Stimulated activated naive CD4-positive, alpha-beta T cell (primary cell): ENCODE measurements around the gene SLC25A3.
"Not testable (repeated sequence)": the region's sequence is repeated elsewhere in the genome, so short reads cannot be mapped to it uniquely, and the experiment has no call there.

Source experiments
- DNase-seq, 6 experiments: peaks; one replicate each; lab custom pipeline; 2025; lab: John Stamatoyannopoulos, UW

The SLC25A3 gene

DNA sequence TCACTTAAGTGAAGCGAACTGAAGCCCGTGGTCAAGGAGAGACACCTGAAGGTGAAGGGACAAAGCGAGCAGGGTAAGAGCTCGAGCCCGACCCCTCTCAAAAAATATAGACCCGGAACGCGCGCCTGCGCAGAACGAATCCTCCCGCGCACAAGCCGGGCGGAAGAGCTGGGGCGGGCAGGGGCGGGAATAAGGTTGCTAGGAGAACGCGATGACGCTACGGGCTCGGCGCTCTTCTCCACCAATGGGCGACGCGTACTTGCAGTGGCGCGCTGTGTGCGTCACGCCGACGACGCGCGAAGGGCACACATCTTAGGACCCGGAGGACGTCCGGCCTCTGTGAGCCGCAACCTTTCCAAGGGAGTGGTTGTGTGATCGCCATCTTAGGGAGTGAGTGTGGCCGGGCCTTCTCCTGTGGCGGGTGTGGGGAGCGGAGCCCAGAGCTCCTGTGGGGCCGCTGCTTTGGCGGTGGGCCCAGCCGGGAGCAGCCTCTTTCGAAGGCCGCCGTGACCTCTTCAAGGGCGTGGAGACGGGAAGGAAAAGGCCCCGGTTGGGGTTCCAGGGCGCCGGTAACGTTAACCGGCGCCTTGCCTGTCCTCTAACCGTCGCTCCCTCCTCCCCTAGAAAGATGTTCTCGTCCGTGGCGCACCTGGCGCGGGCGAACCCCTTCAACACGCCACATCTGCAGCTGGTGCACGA lies at the start of gene SLC25A3:
Gene SLC25A3, plus strand, starts transcription at position 336 of the 699 bp plus-strand sequence. Its CDS starts 293 bp downstream, at position 629.
- peak; percentile 87 to 94 (median 93) for DNase-seq

DNA sequence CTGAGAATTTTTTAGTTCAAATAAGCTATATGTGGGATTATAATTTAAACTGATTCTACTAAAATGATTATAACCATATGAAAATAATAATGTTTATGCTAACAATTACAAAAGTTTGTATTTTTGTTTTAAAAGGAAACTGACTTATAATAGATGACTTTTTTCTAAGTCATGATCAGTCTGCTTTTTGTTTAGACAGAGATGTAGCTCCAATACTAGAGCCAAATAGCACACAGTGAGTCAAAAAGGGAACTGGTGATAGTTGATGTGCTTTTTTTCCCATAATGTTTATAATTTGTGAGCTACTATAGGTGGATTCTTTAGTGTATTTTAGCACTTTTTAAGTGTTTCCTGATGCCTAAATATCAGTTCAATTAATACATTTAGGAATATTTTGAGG lies 49.8 kb upstream of the SLC25A3 start:
- DNase-seq: no peak

DNA sequence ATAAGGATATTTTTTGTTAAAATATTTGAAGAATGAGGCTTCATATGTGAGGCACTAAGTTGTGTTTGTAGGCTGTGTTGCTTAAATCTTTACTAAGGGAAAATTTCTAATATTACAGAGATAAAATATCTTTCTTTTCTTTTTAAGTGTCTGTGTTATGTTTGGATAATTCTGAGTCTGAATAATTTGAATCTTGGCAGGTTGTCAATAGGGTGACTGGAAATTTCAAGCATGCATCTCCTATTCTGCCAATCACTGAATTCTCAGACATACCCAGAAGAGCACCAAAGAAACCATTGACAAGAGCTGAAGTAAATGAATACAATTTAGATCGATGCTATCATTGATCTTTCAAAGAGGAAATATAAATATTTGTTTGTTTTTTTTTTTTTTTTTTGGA lies 48.7 kb upstream of the SLC25A3 start:
- no peak for DNase-seq

DNA sequence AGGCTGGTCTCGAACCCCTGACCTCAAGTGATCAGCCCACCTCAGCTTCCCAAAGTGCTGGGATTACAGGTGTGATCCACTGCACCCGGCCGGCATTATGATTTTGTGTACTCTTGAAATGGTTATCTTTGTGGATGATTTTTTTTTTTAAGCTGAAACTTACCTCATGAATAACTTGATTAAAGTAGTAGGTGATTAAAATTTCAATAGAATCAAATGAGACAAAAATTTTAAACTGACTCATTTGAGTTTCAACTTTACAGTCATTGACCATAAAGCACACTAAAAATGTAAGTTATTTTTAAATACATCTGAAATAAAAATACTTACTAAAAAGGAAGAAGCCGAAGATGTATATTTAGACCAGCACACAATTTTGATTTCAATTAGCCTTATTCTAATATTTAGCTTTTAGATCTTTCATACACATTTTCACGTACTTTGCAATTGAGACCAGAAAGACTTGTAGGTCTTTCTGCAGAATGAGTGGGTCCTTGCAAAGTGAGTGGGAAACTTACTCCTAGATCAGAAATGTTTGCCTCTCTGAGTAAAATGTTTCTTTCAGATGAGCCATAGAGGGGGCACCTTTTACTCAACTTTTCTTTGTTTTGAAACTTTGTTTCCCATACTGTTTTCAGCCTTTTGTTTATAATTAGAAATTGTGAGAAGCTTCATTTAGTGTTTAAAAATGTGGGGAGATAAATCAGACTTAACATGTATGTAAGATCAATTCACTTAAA lies 43.9 kb upstream of the SLC25A3 start:
- DNase-seq: no peak

DNA sequence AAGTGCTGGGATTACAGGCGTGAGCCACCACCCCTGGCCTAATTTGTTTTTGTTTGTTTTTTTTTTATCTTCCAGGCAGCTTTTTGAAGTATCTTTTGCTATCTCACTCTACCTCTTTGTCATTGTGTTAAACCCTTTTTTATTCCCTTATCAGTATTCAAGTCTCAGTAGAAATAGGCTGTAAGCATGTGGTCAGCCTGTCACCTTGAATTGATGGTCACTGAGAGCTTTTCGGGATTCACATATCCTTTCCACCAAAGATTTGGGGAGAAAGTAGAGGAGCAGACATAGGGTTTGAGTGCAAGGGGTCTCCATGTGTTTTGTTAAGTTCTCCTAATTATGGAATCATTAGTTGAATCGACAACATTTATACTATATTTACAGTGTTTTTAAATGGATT lies 41.7 kb upstream of the SLC25A3 start:
- no peak for DNase-seq

DNA sequence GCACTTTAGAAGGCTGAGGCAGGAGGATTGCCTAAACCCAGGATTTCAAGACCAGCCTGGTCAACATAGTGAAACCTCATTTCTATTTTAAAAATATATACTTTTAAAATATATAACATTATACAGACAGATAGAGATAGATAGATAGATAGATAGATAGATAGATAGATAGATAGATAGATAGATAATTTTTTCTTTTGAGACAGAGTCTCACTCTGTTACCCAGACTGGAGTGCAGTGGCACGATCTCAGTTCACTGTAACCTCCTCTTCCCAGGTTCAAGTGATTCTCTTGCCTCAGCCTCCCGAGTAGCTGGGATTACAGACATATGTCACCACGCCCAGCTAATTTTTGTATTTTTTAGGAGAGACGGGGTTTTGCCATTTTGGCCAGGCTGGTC lies 35.4 kb upstream of the SLC25A3 start:
- not testable (repeated sequence) for DNase-seq

DNA sequence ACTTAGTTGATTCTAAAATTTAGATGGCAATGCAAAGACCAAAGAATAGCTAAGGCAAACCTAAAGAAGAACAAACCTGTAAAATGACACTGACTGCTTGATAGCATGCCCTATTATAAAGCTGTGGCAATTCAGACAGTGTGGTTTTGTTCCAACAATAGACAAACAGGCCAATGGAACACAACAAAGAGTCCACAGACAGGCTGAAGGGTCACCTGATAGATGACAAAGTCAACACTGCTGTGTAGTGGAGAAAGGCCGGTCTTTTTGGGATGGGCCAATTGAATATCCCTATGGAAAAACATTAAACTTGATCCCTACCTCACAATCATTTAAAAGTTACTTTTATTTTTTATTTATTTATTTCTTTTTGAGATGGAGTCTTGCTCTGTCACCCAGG lies 33.8 kb upstream of the SLC25A3 start:
- DNase-seq: no peak

DNA sequence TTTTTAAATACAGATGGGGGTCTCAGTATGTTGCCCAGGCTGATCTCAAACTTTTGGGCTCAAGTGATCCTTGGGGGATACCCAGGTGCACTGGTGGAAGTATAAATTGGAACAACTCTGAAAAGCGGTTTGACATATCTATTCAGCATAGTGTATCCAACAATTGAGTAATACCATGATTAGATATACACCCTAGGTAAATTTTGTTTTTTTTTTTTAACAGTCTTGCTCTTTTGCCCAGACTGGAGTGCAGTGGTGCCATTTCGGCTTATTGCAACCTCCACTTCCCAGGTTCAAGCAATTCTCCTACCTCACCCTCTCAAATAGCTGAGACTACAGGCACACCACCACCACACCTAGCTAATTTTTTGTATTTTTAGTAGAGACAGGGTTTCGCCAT lies 31.6 kb upstream of the SLC25A3 start:
- DNase-seq: no peak

DNA sequence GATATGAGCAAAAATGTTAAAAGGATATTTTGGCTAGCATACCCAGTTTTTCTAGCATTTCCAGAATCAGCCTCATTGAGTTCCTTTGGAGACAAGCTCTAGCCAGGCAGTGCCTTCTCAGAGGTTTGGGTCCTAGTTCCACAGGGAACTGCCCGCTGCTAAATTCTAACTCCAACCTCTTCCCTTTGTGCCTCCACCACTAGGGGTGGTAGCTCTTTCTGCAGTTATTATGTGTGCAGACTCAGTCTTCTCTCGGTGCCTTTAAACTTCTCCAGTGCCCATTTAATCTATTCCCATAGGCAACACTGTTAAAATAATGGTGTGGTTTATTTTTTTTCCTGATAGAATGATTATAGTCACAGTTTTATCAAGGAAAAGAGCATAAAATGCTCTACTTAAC lies 21.5 kb upstream of the SLC25A3 start:
- DNase-seq: no peak

DNA sequence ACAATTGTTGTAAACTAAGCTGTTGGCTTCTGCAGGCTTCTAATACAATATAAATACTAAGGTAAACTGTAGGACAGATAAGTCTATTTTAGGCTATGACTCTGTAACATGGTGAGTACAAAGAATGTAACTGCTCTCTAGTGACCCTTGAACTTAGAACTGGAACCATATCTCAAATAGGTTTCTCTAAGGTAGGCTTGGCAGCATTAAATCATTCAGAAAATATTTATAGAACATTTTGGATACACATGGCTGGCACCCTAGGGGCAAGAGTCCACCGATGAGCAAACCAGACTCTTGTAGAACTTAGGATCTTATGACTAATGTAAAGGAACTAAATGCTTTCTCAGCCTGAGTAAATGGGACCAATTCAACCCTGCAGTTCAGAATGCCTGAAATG lies 19.4 kb upstream of the SLC25A3 start:
- DNase-seq: no peak

DNA sequence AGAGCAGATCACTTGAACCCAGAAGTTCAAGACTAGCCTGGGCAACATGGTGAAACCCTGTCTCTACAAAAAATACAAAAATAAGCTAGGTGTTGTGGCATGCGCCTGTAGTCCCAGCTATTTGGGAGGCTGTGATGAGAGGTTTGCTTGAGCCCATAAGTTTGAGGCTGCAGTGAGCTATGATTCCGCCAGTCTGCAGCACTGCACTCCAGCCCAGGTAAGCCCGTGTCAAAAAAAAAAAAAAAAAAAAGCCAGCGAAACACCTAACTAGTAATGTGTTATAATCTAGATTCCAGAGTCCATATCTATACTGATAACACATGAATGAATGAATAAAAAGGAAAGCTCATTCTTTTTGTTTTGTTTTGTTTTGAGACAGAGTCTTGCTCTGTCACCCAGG lies 18.5 kb upstream of the SLC25A3 start:
- DNase-seq: no peak

DNA sequence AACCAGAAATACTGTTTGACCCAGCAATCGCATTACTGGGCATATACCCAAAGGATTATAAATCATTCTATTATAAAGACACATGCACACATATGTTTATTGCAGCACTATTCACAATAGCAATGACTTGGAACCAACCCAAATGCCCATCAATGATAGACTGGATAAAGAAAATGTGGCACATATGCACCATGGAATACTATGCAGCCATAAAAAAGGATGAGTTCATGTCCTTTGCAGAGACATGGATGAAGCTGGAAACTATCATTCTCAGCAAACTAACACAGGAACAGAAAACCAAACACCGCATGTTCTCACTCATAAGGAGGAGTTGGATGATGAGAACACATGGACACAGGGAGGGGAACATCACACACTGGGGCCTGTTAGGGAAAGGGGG lies 16.7 kb upstream of the SLC25A3 start:
- not testable (repeated sequence) for DNase-seq

DNA sequence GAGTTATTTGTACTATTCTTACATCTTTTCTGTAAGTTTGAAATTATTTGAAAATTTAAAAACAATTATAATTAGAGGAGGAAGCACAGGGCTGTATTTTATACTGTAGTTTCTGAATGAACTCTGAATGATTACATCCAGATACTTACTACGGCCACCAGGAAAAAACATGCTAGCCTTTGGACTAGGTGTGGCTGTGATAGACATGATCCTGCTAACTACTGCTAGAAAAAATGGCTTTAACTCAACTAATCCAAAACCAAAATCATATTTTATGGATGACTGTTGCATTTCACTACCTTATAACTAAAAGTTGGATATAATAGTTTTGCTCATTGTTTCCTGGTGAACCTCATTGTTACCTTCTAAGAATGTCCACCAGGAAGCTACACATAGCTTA lies 15.1 kb upstream of the SLC25A3 start:
- DNase-seq: no peak

DNA sequence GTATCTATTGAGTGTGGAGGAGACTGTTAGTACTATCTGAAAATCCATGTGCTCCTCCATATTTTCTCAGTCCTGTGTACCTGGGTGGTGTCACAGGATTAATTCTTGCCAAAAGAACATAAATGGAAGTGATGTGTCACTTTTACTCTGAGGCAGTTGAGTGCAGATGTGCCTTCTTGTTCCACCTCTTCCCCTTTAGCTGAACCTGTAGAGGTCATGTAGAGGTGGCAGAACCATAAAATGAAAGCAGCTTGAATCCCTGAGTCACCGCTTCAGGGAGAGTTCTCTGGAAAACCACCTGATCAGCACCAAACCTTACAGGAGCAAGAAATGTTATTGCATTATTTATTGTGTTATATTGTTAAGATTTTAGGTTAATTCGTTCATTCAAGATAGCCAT lies 14.7 kb upstream of the SLC25A3 start:
- no peak for DNase-seq

DNA sequence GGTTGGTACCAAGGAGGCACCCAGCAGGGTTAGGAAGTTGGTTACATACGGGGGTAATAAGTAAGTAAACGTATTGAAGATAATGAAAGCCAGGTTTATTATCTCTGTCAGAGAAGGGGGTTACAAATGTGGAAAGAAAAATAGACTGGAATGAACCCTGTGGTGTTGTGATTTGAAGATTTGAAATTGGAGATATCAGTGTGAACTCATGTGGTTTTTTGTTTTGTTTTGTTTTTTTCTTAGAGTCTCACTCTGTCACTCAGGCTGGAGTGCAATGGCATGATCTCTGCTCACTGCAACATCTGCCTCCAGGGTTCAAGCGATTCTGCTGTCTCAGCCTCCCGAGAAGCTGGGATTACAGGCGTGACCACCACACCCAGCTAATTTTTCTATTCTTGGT lies 14.1 kb upstream of the SLC25A3 start:
- DNase-seq: no peak

DNA sequence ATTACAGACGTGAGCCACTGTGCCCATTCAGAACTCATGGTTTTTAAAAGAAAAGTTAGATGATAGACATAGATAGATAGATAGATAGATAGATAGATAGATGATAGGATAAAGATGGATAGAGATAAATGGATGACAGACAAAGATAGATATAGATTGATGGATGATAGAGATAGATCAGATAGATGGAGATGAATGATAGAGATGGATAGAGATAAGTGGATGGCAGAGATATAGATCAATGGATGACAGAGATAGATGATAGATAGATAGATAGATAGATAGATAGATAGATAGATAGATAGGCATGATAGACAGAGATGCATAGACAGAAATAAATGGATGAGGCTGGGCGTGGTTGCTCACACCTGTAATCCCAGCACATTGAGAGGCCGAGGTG lies 13.7 kb upstream of the SLC25A3 start:
- no peak for DNase-seq

DNA sequence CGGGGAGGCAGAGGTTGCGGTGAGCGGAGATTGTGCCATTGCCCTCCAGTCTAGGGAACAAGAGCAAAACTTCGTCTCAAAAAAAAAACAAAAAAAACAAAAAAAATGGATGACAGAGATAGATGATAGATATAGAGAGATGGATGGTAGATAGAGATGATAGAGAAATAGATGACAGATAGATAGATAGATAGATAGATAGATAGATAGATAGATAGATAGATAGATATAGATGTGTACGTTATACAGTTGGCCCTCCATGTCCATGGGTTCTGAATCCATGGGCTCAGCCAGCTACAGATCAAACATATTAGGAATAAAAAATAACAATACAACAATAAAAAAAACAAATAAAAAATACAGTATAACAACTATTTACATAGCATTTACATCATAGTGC lies 12.8 kb upstream of the SLC25A3 start:
- no peak for DNase-seq

DNA sequence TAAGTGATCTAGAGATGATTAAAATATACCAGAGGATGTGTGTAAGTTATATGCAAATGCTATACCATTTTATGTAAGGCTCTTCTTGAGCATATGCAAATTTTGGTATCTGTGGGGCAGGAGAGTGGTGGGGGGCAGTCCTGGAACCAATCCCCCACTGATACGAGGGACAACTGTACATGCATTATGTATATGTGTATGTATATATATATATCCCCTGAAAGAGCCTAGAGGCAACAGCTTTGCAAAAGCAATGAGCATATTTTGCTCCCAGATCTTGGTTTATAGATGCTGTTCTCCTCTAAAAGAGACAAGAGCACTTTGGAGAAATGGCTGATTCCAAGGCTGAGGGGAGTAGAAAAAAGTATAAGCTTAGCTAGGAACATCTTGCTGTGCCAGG lies 12.4 kb upstream of the SLC25A3 start:
- DNase-seq: no peak

DNA sequence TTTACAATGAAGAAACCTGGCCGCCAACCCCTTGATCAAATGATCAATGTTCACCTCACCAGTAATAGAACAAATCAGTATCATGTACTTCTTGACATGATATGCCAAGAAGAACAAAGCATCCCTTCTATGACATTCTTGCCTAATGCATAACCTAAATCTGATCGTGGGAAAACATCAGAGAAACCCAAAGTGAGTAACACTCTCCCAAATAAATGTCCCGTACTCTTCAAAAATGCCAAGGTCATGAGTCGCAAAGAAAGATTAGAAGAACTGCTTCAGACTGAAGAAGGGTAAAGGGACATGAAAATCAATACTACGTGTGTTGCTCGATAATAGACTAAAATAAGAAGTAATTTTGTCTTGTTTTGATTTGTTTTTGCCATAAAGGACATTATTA lies 11.4 kb upstream of the SLC25A3 start:
- no peak for DNase-seq

DNA sequence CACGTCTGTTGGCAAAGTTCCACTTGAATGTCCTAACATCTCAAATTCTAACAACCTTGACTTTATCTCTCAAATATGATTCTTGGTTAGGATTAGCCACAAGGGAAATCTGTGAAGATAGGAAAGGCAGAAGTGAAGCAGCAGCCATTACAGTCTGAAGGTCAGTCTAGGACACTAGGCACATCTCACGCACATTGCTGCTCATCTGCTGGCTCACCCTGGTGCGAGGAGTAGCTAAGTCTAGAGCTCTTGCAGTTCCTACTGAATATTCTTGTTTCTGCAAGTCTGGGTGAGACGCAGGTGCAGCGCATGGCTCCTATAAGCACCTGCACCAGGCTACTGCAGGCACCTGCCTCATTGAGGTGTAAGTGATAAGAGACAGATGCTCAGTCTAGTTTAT lies 6.4 kb upstream of the SLC25A3 start:
- DNase-seq: no peak

DNA sequence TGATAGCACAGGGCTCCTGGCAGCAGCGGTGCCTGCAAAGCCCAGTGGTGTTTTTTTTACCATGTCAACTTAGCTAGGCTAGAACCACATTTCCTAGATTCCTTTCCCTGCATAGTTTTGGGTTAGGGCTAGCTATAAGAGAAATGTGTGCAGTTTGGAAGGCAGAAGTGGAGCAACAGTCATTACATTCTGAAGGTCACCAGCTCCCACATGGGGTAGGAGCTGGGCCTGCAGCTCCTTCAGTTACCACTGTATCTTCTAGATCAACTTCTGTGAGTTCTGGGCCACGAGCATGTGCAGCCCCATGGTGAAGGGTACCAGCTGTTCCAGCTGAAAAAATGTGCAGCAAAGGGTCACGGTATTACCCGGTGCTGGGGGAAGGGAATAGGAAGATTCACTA lies 2.3 kb upstream of the SLC25A3 start:
- DNase-seq: no peak

DNA sequence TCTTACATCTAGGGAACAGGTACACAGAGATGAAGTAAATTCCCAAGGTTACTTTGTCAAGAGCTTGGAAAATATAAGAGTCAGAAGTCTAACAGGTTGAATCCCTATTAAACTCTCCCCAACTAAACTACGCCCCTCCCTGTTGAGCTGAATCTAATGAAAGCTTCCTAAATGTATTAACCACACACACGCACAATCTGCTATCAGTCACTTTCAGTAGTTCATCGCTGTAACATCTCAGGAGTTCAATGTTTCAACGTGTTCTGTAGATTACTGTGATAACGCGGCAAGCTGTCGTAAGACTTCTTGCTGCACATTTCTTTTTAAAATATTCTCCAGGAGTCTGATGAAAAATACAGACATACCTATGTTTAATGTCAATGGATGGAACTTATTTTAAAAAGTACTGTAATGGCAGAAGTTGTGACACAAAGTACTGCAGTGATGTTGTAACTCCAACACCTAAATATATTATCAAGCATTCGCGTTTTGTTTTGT lies 612 bp upstream of the SLC25A3 start:
- DNase-seq: peak in 1 of 6 experiments; percentile 62

DNA sequence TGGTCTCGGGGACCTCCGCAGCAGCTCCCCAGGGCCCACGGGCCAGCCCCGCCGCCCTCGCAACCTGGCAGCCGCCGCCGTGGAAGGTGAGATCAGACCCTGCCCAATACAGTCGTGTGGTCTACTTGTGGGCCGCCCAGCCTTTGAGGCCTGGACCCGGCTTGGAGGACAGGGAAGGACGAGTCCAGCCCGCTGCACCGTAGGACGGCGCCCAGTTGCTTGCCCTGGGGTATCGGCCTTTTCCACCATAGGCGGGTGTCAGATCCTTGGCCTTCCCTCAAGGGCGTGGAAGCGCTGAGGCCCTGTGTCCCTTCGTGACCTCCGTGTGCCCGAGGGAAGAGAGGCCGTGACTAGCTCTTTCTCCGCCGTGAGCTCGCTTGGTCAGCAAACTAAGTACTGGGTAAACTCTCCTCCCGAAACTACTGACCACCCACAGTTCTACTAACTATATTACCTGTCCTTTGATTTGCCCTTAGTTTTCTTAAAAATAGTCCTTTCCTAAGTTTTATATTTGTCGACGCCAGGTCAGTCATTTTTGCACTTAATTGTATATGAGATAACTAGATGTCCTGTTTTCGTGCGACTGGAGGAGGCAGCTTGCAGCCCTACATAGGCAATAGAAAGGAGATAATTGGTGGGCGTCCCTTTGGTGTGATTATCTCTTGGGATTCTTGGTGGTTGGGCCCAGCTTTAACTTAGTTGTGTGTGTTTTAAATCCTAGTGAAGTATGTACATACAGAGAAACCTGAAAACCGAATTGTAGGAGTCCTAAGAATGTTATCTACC lies 757 bp downstream of the SLC25A3 start:
- DNase-seq: peak in 2 of 6 experiments; percentile 31 to 35
